Renal cortical epithelial cell (primary cell): ENCODE data around the gene MTREX. TPM values are rescaled to one million over a fixed set of nuclear protein-coding genes. Genes with fewer than 3 reads are reported as not detected.

Experiments used
- DNase-seq: peaks from one replicate; pipeline ENCODE4 v3.0.0-alpha.2; 2011; ENCODE audit warnings: low read depth
- total RNA-seq: library from RNA; depleted of rRNA; stranded (reverse); fragments of >200 nt; gene quantifications from 2 replicates; pipeline ENCODE4 v1.2.3, GENCODE V29; 2014

MTREX gene
- total RNA-seq, 1 donor from 2014 or later: 161 TPM

- no peak for DNase-seq
Observed at GRCh38 chr5:55470282-55470681, 162.5 kb downstream of the MTREX start.

GRCh38 chr5:55471468-55471867, 163.7 kb downstream of the MTREX start:
- DNase-seq: peak; percentile 87

GRCh38 chr5:55472642-55473041, 164.9 kb downstream of the MTREX start:
- no peak for DNase-seq

Other genes with a start within 250 kb of the MTREX start
- not detected in 2 replicates for gene GZMA, start 205.3 kb upstream of the MTREX start, total RNA-seq
- gene GPX8, start 147.8 kb upstream of the MTREX start, total RNA-seq: 45.0 and 66.2 TPM in 2 replicates
- 0.52 TPM in 1 of 2 replicates, not detected in the other for gene CDC20B, start 134.8 kb upstream of the MTREX start, total RNA-seq
- gene MCIDAS, start 80.7 kb upstream of the MTREX start, total RNA-seq: 0.20 TPM in 1 of 2 replicates, not detected in the other
- 2.7 and 3.3 TPM in 2 replicates for gene CCNO, start 74.4 kb upstream of the MTREX start, total RNA-seq
- gene DHX29, start 295 bp upstream of the MTREX start, total RNA-seq: 23.4 and 39.8 TPM in 2 replicates
- 43.6 and 70.6 TPM in 2 replicates for gene PLPP1, start 227.0 kb downstream of the MTREX start, total RNA-seq